Endodermal cell (in vitro differentiated cells): Measurements from ENCODE around the gene VRTN. TPM values are rescaled to one million over a fixed set of nuclear protein-coding genes. Genes with fewer than 3 reads are reported as not detected.
A peak's percentile ranks its signal among the peaks of the same experiment; 100 is the strongest.

Source experiments
- DNase-seq: peaks from one replicate; pipeline ENCODE4 v3.0.0-alpha.2; 2017
- H3K27ac ChIP-seq: 2 replicates; pipeline ENCODE4 v1.5.1; 2013; ENCODE audit warnings: mild to moderate bottlenecking, low read depth, low read length, moderate library complexity
- H3K27me3 ChIP-seq: 2 replicates; pipeline ENCODE4 v1.6.1; 2013; ENCODE audit warnings: mild to moderate bottlenecking, low read length, moderate library complexity; ENCODE audit not compliant: insufficient read depth, control insufficient read depth, poor library complexity, severe bottlenecking
- H3K36me3 ChIP-seq: 2 replicates; pipeline ENCODE4 v1.7.0; 2013; ENCODE audit warnings: mild to moderate bottlenecking, low read length, moderate library complexity; ENCODE audit not compliant: control insufficient read depth, insufficient read depth
- H3K4me1 ChIP-seq: one replicate; pipeline ENCODE4 v1.7.0; 2013; ENCODE audit warnings: low read length; ENCODE audit not compliant: control insufficient read depth, insufficient read depth
- H3K4me3 ChIP-seq: 2 replicates; pipeline ENCODE4 v1.5.1; 2013; ENCODE audit warnings: mild to moderate bottlenecking, low read length, moderate library complexity
- H3K9ac ChIP-seq: 2 replicates; pipeline ENCODE4 v1.6.1; 2013; ENCODE audit warnings: mild to moderate bottlenecking, low read length, moderate library complexity; ENCODE audit not compliant: poor library complexity, severe bottlenecking; ENCODE audit errors: extremely low read depth
- H3K9me3 ChIP-seq: 2 replicates; pipeline ENCODE4 v1.6.1; 2013; ENCODE audit warnings: mild to moderate bottlenecking, low read length, moderate library complexity; ENCODE audit not compliant: control insufficient read depth
- H3K27ac Mint-ChIP-seq: 2 replicates; pipeline ENCODE4 v1.8.0; 2020; ENCODE audit warnings: mixed read lengths
- H3K27me3 Mint-ChIP-seq: 2 replicates; pipeline ENCODE4 v1.8.0; 2021; ENCODE audit warnings: mild to moderate bottlenecking, mixed read lengths; ENCODE audit not compliant: insufficient read depth
- H3K36me3 Mint-ChIP-seq: 2 replicates; pipeline ENCODE4 v1.8.0; 2020; ENCODE audit warnings: low read depth, mixed read lengths
- H3K4me1 Mint-ChIP-seq: 2 replicates; pipeline ENCODE4 v1.8.0; 2020; ENCODE audit warnings: mixed read lengths
- H3K4me3 Mint-ChIP-seq: 2 replicates; pipeline ENCODE4 v1.8.0; 2020; ENCODE audit warnings: mild to moderate bottlenecking, moderate library complexity, mixed read lengths
- H3K9me3 Mint-ChIP-seq: 2 replicates; pipeline ENCODE4 v1.8.0; 2020; ENCODE audit warnings: mild to moderate bottlenecking, mixed read lengths
- WGBS, 2 experiments: methylation state at CpG; one replicate each; pipeline versions ENCODE4 v1.1.5 to v1.1.7; 2013; ENCODE audit warnings: missing lambda C conversion rate in 2 of 2, mixed read lengths in 1 of 2; ENCODE audit not compliant: insufficient coverage in 1 of 2, insufficient read length in 1 of 2; 5-methylcytosine and 5-hydroxymethylcytosine counted together
- total RNA-seq, 2 donors: library from RNA; stranded (reverse); fragmentation: NEBNext Ultra II Directional in 1 of 2; extraction: Animal tissue kit (Norgen Biotek cat#: 25700) in 1 of 2; gene quantifications; 2 replicates in 1 of 2; 3 replicates in 1 of 2; pipeline ENCODE4 v1.2.1, GENCODE V29; 2021
- TF ChIP-seq, protein P1 (sequence below): fragments of 200-600 bp; sonication (generic); conservative IDR thresholded peaks from 2 replicates; pipeline ENCODE4 v1.5.0; 2021; ENCODE audit warnings: antibody characterized with exemption, mild to moderate bottlenecking

VRTN gene
- total RNA-seq, 2 donors from 2014 or later, result 61.8 to 108 TPM

DNA sequence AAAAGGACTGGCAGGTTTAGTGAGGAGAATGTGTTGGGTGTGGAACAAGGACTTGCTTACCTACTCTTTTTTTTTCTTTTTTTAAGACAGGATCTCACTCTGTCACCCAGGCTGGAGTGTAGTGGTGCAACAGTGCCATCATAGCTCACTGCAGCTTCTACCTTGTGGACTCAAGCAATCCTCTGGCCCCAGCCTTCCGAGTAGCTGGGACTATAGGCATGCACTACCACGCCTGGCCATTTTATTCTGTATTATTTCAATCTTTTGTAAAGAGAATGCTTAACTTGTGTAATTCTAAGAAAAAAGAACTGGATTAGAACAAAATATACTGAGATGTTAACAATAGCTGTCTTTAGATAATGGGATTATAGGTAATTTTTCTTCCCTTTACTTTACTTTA is 1.9 kb upstream of the VRTN start:
- Histone ChIP-seq H3K4me1 (no peaks in the 10 kb centered on the region), H3K9me3 (no peaks in the 10 kb centered on the region), H3K9ac (no peak overlapping the region), H3K27ac (no peak overlapping the region), H3K27me3 (no peaks in the 10 kb centered on the region), H3K36me3 (peaks cover 20% of the 10 kb centered on the region), H3K4me3 (no peak overlapping the region)
- Mint-ChIP-seq H3K36me3 (peaks cover 23% of the 10 kb centered on the region), H3K4me3 (peak overlapping the region; percentile 24), H3K9me3 (no peaks in the 10 kb centered on the region), H3K27me3 (no peaks in the 10 kb centered on the region), H3K4me1 (peaks cover 21% of the 10 kb centered on the region), H3K27ac (peak overlapping the region; percentile 53)
- TF ChIP-seq, protein P1, sequence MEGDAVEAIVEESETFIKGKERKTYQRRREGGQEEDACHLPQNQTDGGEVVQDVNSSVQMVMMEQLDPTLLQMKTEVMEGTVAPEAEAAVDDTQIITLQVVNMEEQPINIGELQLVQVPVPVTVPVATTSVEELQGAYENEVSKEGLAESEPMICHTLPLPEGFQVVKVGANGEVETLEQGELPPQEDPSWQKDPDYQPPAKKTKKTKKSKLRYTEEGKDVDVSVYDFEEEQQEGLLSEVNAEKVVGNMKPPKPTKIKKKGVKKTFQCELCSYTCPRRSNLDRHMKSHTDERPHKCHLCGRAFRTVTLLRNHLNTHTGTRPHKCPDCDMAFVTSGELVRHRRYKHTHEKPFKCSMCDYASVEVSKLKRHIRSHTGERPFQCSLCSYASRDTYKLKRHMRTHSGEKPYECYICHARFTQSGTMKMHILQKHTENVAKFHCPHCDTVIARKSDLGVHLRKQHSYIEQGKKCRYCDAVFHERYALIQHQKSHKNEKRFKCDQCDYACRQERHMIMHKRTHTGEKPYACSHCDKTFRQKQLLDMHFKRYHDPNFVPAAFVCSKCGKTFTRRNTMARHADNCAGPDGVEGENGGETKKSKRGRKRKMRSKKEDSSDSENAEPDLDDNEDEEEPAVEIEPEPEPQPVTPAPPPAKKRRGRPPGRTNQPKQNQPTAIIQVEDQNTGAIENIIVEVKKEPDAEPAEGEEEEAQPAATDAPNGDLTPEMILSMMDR, result peak; percentile 35
- peak; percentile 70 for DNase-seq
- WGBS, 2 experiments, result 67% methylated on average over 2 of the region's 2 CpGs; no CpG with 5 or more reads in 1 of the 2 experiments

DNA sequence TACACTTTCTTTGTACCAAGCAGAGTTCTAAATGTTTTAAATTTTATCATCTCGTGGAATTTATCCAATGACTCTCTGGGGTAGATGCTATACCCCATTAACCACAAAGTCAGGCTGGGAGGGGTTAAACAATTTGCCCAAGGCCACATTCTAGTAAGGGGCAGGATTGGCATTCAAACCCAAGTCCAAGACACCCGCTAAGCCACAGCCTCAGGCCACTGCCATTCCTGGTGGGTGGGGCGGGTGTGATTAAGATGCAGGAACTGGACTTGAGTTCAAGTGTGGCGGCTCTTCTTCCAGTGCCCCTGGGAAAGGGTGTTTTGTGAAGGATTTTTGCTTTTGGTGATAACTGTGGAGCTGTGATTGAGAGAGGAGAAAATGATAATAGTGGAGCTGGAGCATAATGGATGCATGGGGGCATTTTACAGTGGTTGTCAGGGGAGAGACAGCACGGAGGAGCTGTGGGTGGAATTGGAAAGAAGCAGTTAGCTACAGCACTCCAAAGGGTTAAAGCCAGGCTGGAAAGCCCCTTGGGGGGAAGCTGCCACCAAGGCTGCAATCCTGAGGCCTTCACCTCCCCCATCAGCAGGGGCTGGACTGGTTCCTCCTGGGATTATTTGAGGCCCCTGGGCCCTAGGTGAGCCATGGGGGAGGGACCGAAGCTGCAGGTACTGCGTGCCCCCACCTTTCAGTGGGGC is 1.0 kb upstream of the VRTN start:
- H3K27me3 ChIP-seq, result no peaks in the 10 kb centered on the region
- DNase-seq, result peak; percentile 67
- Mint-ChIP-seq H3K4me3 (peak overlapping the region; percentile 93), H3K4me1 (peaks cover 25% of the 10 kb centered on the region), H3K36me3 (peaks cover 16% of the 10 kb centered on the region), H3K27ac (peak overlapping the region; percentile 89), H3K27me3 (no peaks in the 10 kb centered on the region), H3K9me3 (no peaks in the 10 kb centered on the region)
- WGBS, 2 experiments, result 30% methylated on average over 7 of the region's 7 CpGs; no CpG with 5 or more reads in 1 of the 2 experiments
- H3K36me3 ChIP-seq, result peaks cover 11% of the 10 kb centered on the region
- peak overlapping the region; percentile 5 for H3K27ac ChIP-seq
- TF ChIP-seq, protein P1, result no peak
- peak overlapping the region; percentile 85 for H3K4me3 ChIP-seq
- H3K9me3 ChIP-seq, result no peaks in the 10 kb centered on the region
- peak overlapping the region; percentile 6 for H3K9ac ChIP-seq
- H3K4me1 ChIP-seq, result peaks cover under 1% of the 10 kb centered on the region

DNA sequence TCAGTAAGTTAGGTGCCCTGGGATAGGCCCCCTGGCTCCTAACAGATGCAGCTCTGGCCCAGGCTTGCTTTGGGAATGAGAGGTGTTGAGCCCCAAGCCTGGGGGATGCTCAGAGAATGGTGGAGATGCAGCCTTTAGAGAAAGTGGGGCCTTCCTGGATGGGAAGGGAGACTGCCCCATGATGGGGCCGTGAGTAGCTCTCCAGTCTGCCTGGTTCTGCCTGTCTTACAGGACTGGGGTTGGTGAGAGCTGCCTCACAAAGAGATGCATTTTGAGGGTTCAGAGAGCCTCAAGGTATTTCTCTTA is 523 bp upstream of the VRTN start:
- H3K36me3 Mint-ChIP-seq, result peaks cover 18% of the 10 kb centered on the region
- DNase-seq, result peak; percentile 83
- no peaks in the 10 kb centered on the region for H3K9me3 Mint-ChIP-seq

More for the DNA sequence above, 523 bp upstream of the VRTN start:
- 0 to 17% methylated on average over 1 of the region's 1 CpG for WGBS, 2 experiments
- no peaks in the 10 kb centered on the region for H3K9me3 ChIP-seq
- Mint-ChIP-seq H3K4me3 (peak overlapping the region; percentile 93), H3K27me3 (no peaks in the 10 kb centered on the region), H3K4me1 (peaks cover 30% of the 10 kb centered on the region), H3K27ac (peak overlapping the region; percentile 89)
- H3K4me3 ChIP-seq, result peak overlapping the region; percentile 85
- H3K27me3 ChIP-seq, result no peaks in the 10 kb centered on the region
- peaks cover 4% of the 10 kb centered on the region for H3K4me1 ChIP-seq
- H3K9ac ChIP-seq, result peak overlapping the region; percentile 6
- H3K36me3 ChIP-seq, result peaks cover 12% of the 10 kb centered on the region
- H3K27ac ChIP-seq, result peak overlapping the region; percentile 5
- TF ChIP-seq, protein P1, result no peak
